GM12892 (cell line): ENCODE measurements around the gene ATP6V0C.
"Not testable (repeated sequence)": the region's sequence is repeated elsewhere in the genome, so short reads cannot be mapped to it uniquely, and the experiment has no call there.

Experiments used
- DNase-seq: peaks from one replicate; pipeline ENCODE4 v3.0.0; 2011; ENCODE audit not compliant: insufficient read length
- FAIRE-seq: peaks from 2 replicates; lab custom pipeline; 2011; peaks lifted over from hg19 to GRCh38; lab: Jason Lieb, UNC
- POLR2A ChIP-seq: IDR thresholded peaks from 2 replicates; pipeline ENCODE4 v1.6.1; 2011; ENCODE audit warnings: low read depth, low read length, control low read depth
- POLR2AphosphoS5 ChIP-seq: IDR thresholded peaks from 2 replicates; pipeline ENCODE4 v1.6.1; 2011; ENCODE audit warnings: low read depth, low read length, control low read depth
- TAF1 ChIP-seq: IDR thresholded peaks from 2 replicates; pipeline ENCODE4 v1.6.1; 2011; ENCODE audit warnings: low read depth, mild to moderate bottlenecking, control low read depth, low read length, borderline replicate concordance

The ATP6V0C gene

GRCh38 chr16:2529061-2529931, 15.5 kb downstream of the ATP6V0C start:
- FAIRE-seq (no peak), DNase-seq (no peak)
- 0 out of 2 replicates have a peak, but pooled peaks have one; percentile 9 for TF ChIP-seq POLR2A
- TF ChIP-seq TAF1 = no peak

GRCh38 chr16:2529961-2530628, 16.3 kb downstream of the ATP6V0C start:
- TF ChIP-seq TAF1 = no peak
- TF ChIP-seq POLR2A = 0 out of 2 replicates have a peak, but pooled peaks have one; percentile 6
- FAIRE-seq (no peak), DNase-seq (no peak)

GRCh38 chr16:2530629-2531318, 17.0 kb downstream of the ATP6V0C start:
- no peak for FAIRE-seq
- TF ChIP-seq POLR2A (no peak), POLR2AphosphoS5 (no peak), TAF1 (no peak)
- DNase-seq = no peak

GRCh38 chr16:2531371-2531695, 17.6 kb downstream of the ATP6V0C start, which contains the start of gene CEMP1:
CEMP1 (minus strand) TSS chr16:2531408; CDS start chr16:2531073, 335 bp downstream.
- no peak for TF ChIP-seq TAF1
- no peak for TF ChIP-seq POLR2AphosphoS5
- no peak for TF ChIP-seq POLR2A
- DNase-seq (no peak), FAIRE-seq (no peak)

- FAIRE-seq = peak; percentile 100
- TF ChIP-seq TAF1 = peak; percentile 32; the same call in 1 of the 2 replicates
- TF ChIP-seq POLR2A = peak; percentile 86
- peak; percentile 73; the same call in 1 of the 2 replicates for TF ChIP-seq POLR2AphosphoS5
Observed at GRCh38 chr16:2531696-2532493, 18.1 kb downstream of the ATP6V0C start.

GRCh38 chr16:2532494-2533141, 18.9 kb downstream of the ATP6V0C start:
- FAIRE-seq (peak; percentile 96), DNase-seq (peak; percentile 56)
- no peak for TF ChIP-seq TAF1
- peak; percentile 2; the same call in 1 of the 2 replicates for TF ChIP-seq POLR2AphosphoS5

More at GRCh38 chr16:2531696-2532493, 18.1 kb downstream of the ATP6V0C start:
- peak; percentile 99 for DNase-seq

GRCh38 chr16:2533142-2533755, 19.5 kb downstream of the ATP6V0C start:
- DNase-seq, FAIRE-seq: not testable (repeated sequence)

- DNase-seq (no peak), FAIRE-seq (no peak)
- TF ChIP-seq POLR2A (no peak), TAF1 (no peak), POLR2AphosphoS5 (no peak)
Observed at GRCh38 chr16:2533912-2534311, 20.2 kb downstream of the ATP6V0C start.

- DNase-seq, FAIRE-seq: not testable (repeated sequence)
Observed at GRCh38 chr16:2534335-2534734, 20.6 kb downstream of the ATP6V0C start.

GRCh38 chr16:2535625-2536013, 21.9 kb downstream of the ATP6V0C start:
- TF ChIP-seq POLR2A (no peak), TAF1 (no peak), POLR2AphosphoS5 (no peak)
- FAIRE-seq = no peak
- DNase-seq = no peak
